ENCODE data around the gene FAU. TPM values are rescaled to one million over a fixed set of nuclear protein-coding genes. Genes with fewer than 3 reads are reported as not detected.

The FAU gene
- total and polyA plus RNA-seq, 4 donors: 674 to 1,172 (median 921) TPM

- no peaks in the 10 kb centered on the region for H3K9me3 ChIP-seq (ENCODE audit: control insufficient read depth, low read length)
- H3K27me3 ChIP-seq (ENCODE audit: control insufficient read depth in 1 of 2, insufficient read depth in 2 of 2, low read length in 1 of 2): no peaks in the 10 kb centered on the region
- peak overlapping the region; percentile 38 to 68 for H3K4me3 ChIP-seq (ENCODE audit: low read length in 2 of 2)
- 34 to 36% methylated on average over 18 of the region's 18 CpGs for WGBS, 2 donors
- peak; percentile 56 to 61 for DNase-seq
- peaks cover 4 to 12% of the 10 kb centered on the region in 2 donors for H3K36me3 ChIP-seq (ENCODE audit: control insufficient read depth in 1 of 2, insufficient read depth in 2 of 2, low read length in 1 of 2)
- no peaks in the 10 kb centered on the region for H3K4me1 ChIP-seq (ENCODE audit: control insufficient read depth in 1 of 2, insufficient read depth in 2 of 2, low read length in 2 of 2)
- intact Hi-C loops (cut with DNase I): no loop called here
- ATAC-seq (ENCODE audit: low FRiP score): no peak
- no peak overlapping the region for H3K27ac ChIP-seq (ENCODE audit: low read depth in 1 of 2, low read length in 2 of 2)
These were observed 11.2 kb upstream of the FAU start for GRCh38 chr11:65132988-65133700.

GRCh38 chr11:65132238-65132987 lies 10.5 kb upstream of the FAU start:
- Histone ChIP-seq H3K27me3 (ENCODE audit: control insufficient read depth in 1 of 2, insufficient read depth in 2 of 2, low read length in 1 of 2) (no peaks in the 10 kb centered on the region), H3K36me3 (ENCODE audit: control insufficient read depth in 1 of 2, insufficient read depth in 2 of 2, low read length in 1 of 2) (peaks cover 7 to 15% of the 10 kb centered on the region in 2 donors), H3K9me3 (ENCODE audit: control insufficient read depth, low read length) (no peaks in the 10 kb centered on the region), H3K27ac (ENCODE audit: low read depth in 1 of 2, low read length in 2 of 2) (no peak overlapping the region), H3K4me3 (ENCODE audit: low read length in 2 of 2) (no peak overlapping the region), H3K4me1 (ENCODE audit: control insufficient read depth in 1 of 2, insufficient read depth in 2 of 2, low read length in 2 of 2) (no peaks in the 10 kb centered on the region)
- DNase-seq: peak in 1 of 2 donors; percentile 30
- intact Hi-C loops (cut with DNase I): no loop called here
- ATAC-seq (ENCODE audit: low FRiP score): no peak
- WGBS, 2 donors: 71 to 72% methylated on average over 10 of the region's 10 CpGs

- DNase-seq: no peak
- ATAC-seq (ENCODE audit: low FRiP score): no peak
- intact Hi-C loops (cut with DNase I): no loop called here
- H3K4me3 ChIP-seq (ENCODE audit: low read length in 2 of 2): no peak overlapping the region
- H3K27me3 ChIP-seq (ENCODE audit: control insufficient read depth in 1 of 2, insufficient read depth in 2 of 2, low read length in 1 of 2): no peaks in the 10 kb centered on the region
- peaks cover 7 to 16% of the 10 kb centered on the region in 2 donors for H3K36me3 ChIP-seq (ENCODE audit: control insufficient read depth in 1 of 2, insufficient read depth in 2 of 2, low read length in 1 of 2)
- no peaks in the 10 kb centered on the region for H3K9me3 ChIP-seq (ENCODE audit: control insufficient read depth, low read length)
- no peak overlapping the region for H3K27ac ChIP-seq (ENCODE audit: low read depth in 1 of 2, low read length in 2 of 2)
- no peaks in the 10 kb centered on the region for H3K4me1 ChIP-seq (ENCODE audit: control insufficient read depth in 1 of 2, insufficient read depth in 2 of 2, low read length in 2 of 2)
- 79 to 85% methylated on average over 6 of the region's 6 CpGs for WGBS, 2 donors
These were observed 9.9 kb upstream of the FAU start for GRCh38 chr11:65131895-65132237.

- peak in 1 of 2 donors; percentile 36 for DNase-seq
- Histone ChIP-seq H3K9me3 (ENCODE audit: control insufficient read depth, low read length) (no peaks in the 10 kb centered on the region), H3K4me1 (ENCODE audit: control insufficient read depth in 1 of 2, insufficient read depth in 2 of 2, low read length in 2 of 2) (no peaks in the 10 kb centered on the region), H3K36me3 (ENCODE audit: control insufficient read depth in 1 of 2, insufficient read depth in 2 of 2, low read length in 1 of 2) (peaks cover 7 to 17% of the 10 kb centered on the region in 2 donors), H3K27me3 (ENCODE audit: control insufficient read depth in 1 of 2, insufficient read depth in 2 of 2, low read length in 1 of 2) (no peaks in the 10 kb centered on the region), H3K4me3 (ENCODE audit: low read length in 2 of 2) (no peak overlapping the region), H3K27ac (ENCODE audit: low read depth in 1 of 2, low read length in 2 of 2) (no peak overlapping the region)
- no peak for ATAC-seq (ENCODE audit: low FRiP score)
- 73 to 79% methylated on average over 3 of the region's 3 CpGs for WGBS, 2 donors
- intact Hi-C loops (cut with DNase I): no loop called here
These were observed 9.5 kb upstream of the FAU start for GRCh38 chr11:65131417-65131776.

DNA sequence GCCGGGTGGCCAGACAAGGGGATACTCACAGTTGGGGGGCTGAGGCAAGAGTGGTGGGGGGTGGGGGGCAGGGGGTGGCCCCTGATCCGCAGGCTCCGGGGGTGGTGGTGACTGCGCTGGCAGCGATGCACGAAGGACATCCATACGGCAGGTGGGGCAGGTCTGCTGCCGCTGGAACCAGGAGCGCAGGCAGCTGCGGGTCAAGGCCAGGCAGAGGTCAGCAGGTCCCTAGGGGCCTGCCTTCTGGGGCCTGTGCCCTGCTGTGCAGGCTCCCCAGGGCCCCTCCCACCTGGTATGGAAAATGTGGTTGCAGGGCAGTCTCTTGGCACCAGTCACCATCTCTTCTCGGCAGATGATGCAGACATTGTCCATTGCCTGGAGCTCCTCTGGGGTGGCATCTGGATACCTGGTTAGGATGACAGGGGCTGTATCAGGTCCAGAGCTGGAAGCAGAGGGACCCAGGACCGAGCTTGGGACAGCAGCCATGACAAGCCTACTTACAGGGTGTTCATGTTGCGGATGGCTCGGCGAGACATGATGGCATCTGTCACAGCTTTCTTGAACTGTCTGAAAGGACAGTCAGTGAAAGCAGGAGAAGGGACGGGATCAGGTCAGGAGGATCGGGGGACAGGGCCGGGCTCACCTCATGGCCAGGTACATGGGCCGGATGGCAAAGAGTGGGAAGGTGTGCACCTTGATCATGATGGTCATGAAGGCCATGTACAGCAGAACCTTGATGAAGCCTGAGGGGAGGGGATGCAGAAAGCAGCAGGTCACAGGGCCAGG lies 8.9 kb upstream of the FAU start:
- H3K4me3 ChIP-seq (ENCODE audit: low read length in 2 of 2): no peak overlapping the region
- no peaks in the 10 kb centered on the region for H3K4me1 ChIP-seq (ENCODE audit: control insufficient read depth in 1 of 2, insufficient read depth in 2 of 2, low read length in 2 of 2)
- H3K27ac ChIP-seq (ENCODE audit: low read depth in 1 of 2, low read length in 2 of 2): no peak overlapping the region
- no peaks in the 10 kb centered on the region for H3K27me3 ChIP-seq (ENCODE audit: control insufficient read depth in 1 of 2, insufficient read depth in 2 of 2, low read length in 1 of 2)
- intact Hi-C loops (cut with DNase I): no loop called here
- H3K36me3 ChIP-seq (ENCODE audit: control insufficient read depth in 1 of 2, insufficient read depth in 2 of 2, low read length in 1 of 2): peaks cover 7 to 17% of the 10 kb centered on the region in 2 donors
- ATAC-seq (ENCODE audit: low FRiP score) (no peak), DNase-seq (peak in 1 of 2 donors; percentile 42)
- WGBS, 2 donors: 79% methylated on average over 19 of the region's 19 CpGs
- H3K9me3 ChIP-seq (ENCODE audit: control insufficient read depth, low read length): no peaks in the 10 kb centered on the region

GRCh38 chr11:65129649-65130441 lies 7.9 kb upstream of the FAU start:
- DNase-seq: peak in 1 of 2 donors; percentile 44
- intact Hi-C loops (cut with DNase I): no loop called here
- no peak for ATAC-seq (ENCODE audit: low FRiP score)
- no peaks in the 10 kb centered on the region for H3K4me1 ChIP-seq (ENCODE audit: control insufficient read depth in 1 of 2, insufficient read depth in 2 of 2, low read length in 2 of 2)
- no peak overlapping the region for H3K4me3 ChIP-seq (ENCODE audit: low read length in 2 of 2)
- peaks cover 7 to 17% of the 10 kb centered on the region in 2 donors for H3K36me3 ChIP-seq (ENCODE audit: control insufficient read depth in 1 of 2, insufficient read depth in 2 of 2, low read length in 1 of 2)
- no peaks in the 10 kb centered on the region for H3K27me3 ChIP-seq (ENCODE audit: control insufficient read depth in 1 of 2, insufficient read depth in 2 of 2, low read length in 1 of 2)
- WGBS, 2 donors: 81 to 84% methylated on average over 13 of the region's 13 CpGs
- H3K27ac ChIP-seq (ENCODE audit: low read depth in 1 of 2, low read length in 2 of 2): no peak overlapping the region
- no peaks in the 10 kb centered on the region for H3K9me3 ChIP-seq (ENCODE audit: control insufficient read depth, low read length)

- intact Hi-C loops (cut with DNase I): no loop called here
- no peaks in the 10 kb centered on the region for H3K9me3 ChIP-seq (ENCODE audit: control insufficient read depth, low read length)
- ATAC-seq (ENCODE audit: low FRiP score): no peak
- 72 to 75% methylated on average over 15 of the region's 15 CpGs for WGBS, 2 donors
- no peaks in the 10 kb centered on the region for H3K27me3 ChIP-seq (ENCODE audit: control insufficient read depth in 1 of 2, insufficient read depth in 2 of 2, low read length in 1 of 2)
- no peak overlapping the region for H3K4me3 ChIP-seq (ENCODE audit: low read length in 2 of 2)
- H3K27ac ChIP-seq (ENCODE audit: low read depth in 1 of 2, low read length in 2 of 2): no peak overlapping the region
- peaks cover 7 to 17% of the 10 kb centered on the region in 2 donors for H3K36me3 ChIP-seq (ENCODE audit: control insufficient read depth in 1 of 2, insufficient read depth in 2 of 2, low read length in 1 of 2)
- no peaks in the 10 kb centered on the region for H3K4me1 ChIP-seq (ENCODE audit: control insufficient read depth in 1 of 2, insufficient read depth in 2 of 2, low read length in 2 of 2)
- peak in 1 of 2 donors; percentile 46 for DNase-seq
These were observed 6.5 kb upstream of the FAU start for GRCh38 chr11:65128182-65129145.
